Superior temporal gyrus (tissue), 1 donor: ENCODE results near the gene ARAP1.

Experiments used
- DNase-seq: peaks from one replicate; pipeline ENCODE4 v3.0.0-alpha.2; 2016; ENCODE audit errors: extremely low spot score

The ARAP1 gene

DNA sequence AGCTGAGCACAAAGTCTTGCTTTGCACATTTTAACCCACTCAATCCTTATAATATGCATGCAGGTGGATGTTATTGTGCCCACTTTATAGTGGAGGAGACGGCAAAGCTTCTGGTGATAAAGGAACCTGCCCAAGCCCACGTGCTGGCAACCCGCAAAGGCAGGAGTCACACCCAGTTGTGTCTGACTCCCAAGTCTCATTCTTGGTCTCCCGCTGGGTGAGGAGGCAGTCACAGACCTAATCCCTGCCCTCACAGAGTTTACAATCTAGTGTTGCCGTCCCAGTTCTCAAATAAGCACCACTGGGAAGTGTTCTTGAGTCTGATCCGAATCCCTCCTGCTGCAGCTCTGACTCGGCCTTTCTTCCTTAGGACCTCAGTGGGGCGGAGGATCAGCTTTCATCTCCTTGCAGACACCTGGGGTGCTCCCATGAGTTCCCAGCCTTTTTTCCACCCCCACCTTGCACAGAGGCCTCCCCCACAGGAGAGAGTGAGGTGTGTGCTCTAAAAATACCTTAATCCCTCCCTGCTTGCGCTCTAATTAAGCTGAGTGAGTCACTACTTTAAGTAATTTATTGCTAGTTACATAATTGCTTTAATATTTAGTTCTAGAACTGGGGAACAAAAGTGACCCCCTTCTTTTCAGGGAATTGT, 93.1 kb downstream of the ARAP1 start:
- no peak for DNase-seq

DNA sequence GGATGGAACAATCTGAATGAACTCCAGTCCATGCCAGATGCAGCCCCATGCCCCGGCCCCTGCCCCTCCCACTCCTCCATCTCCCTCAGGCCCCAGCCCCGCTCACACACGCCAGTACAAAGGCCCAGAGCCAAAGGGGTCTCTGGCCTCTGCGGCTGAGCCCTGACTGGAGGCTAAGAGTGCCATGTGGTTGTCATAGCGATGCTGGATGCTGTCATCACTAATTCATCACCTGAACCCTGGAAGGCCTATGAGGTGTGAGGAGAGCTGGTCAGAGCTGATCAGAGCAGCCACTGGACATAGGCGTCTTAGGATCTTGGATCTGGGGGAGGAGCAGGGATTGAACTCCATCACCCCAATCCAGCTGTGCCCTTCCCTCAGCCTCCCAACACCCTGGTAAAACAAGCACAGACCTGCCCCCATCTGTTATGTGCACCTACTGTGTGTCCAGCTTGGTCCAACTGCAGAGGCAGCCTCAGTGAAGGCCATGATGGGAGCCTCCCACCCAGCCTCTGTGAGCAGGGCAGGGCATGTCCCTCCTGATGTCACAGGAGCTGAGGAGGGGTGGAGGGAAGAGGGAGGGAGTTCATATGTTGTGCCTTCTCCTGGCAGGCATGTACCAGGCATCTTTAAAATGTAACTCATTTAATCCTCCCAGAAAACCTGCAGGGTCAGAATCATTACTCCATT, 94.7 kb downstream of the ARAP1 start:
- DNase-seq = no peak

DNA sequence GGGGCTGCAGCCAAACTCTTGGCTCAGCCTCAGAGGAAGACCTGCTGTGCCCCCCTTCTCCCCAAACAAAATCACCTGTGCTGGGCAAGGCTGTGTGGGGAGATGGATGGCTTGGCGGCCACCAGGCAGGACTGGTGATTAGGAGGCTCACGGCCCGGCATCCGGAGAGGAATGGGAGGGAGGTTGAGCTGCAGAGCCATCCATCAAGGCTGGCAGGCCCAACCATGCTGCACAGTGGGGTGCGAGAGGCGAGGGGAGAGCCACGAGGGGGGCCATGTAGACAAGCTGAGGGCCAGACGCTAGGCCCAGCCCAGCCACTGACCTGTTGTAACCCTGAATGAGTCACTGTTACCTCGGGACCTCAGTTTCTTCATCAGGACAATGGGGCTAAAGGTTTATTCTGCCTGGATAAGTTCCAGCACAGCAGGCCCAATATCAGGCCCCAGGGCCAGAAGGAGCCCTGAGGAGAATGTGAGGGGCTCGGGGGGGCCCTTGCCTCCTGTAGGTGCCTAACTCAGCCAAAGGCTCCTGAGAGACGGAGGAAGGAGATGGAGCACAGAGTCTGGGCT, 96.2 kb downstream of the ARAP1 start:
- DNase-seq = no peak

DNA sequence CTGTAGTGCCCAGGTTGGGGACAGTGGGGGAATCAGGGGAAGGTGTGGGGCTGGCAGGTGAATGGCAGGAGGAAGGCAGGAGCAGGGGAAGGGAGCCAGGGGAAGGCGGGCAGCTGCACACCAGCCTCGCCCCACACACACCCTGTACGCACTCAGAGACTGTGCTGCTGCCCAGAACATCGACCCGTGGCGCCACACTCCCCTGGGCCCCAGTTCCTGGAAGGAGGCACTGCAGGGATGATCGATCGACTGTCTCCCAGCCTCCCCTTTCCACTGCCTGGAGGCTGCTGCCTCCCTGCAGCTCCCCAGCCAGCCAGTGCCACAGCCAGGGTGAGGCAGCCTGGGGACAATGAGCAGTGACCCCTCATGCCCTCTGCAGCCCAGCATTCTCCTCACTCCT, 97.2 kb downstream of the ARAP1 start:
- no peak for DNase-seq

DNA sequence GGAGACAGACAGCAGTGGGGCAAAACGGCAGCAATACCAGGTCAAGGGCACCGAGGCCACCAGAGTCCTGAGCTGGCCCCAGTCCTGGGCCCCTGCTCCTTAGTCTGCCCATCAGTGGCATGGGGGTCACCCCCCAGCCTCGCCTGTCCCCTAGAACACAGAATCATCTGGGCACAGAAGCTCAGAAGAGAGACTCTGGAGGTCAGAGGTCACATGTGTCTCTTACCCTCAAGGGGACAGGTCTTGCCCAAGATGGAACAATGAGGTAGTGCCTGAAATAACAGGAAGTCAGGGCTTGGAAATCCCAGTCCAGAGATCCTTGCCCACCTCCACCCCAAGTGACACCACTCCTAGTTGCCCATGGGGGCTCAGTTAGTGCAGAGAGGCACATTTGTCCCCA, 98.6 kb downstream of the ARAP1 start:
- no peak for DNase-seq

DNA sequence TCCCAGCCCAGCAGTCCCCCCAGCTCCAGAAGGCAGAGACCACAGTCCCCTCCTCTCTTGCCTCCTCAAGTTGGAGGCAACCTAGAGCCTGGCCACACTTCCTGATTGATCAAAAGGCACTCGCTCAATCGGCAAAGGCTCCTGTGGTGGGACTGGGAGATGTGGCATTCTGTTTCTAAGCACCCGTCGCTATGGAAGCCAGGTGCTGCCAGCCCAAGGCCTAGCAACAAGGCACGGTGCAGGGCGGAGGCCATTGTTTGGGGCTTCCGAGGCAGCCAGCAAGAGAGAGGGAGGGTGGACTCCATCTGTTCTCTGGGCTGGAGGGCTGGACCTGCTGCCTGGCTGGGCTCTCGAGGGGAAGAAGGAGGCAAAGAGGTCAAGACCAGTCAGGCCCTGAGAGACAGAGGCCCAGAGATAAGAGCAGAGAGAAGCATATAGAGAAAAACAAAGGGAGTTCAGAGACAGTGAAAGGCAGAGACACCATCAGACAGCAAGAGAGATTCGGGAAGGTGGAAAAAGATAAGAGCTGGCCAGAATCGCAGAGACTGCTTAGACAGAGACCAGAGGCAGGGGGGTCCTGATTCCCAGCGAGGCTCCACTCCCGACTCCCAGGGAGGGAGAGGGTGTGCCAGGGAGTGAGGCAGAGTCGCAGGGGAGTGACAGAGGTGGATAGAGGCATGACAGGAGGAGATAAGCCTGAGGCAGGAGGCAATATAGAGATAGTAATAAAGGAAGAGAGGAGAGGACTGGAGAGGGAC, 99.2 kb downstream of the ARAP1 start:
- DNase-seq = no peak

DNA sequence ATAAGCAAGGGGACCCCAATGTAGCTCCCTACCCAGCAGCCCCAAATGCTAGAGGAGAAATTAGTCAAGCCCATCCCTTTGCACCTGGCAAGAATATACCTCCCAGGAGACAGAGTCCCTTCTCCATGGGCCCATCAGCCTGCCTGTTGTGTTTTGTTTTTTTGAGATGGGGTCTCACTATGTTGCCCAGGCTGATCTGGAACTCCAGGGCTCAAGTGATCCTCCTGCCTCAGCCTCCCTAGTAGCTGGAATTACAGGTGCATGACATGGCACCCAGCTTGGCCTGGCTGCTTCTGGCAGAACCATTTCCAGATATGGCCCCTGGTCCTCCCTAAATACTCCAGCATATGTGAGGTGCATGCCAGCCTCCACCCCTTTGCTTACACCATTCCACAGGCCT, 100.1 kb downstream of the ARAP1 start:
- no peak for DNase-seq

DNA sequence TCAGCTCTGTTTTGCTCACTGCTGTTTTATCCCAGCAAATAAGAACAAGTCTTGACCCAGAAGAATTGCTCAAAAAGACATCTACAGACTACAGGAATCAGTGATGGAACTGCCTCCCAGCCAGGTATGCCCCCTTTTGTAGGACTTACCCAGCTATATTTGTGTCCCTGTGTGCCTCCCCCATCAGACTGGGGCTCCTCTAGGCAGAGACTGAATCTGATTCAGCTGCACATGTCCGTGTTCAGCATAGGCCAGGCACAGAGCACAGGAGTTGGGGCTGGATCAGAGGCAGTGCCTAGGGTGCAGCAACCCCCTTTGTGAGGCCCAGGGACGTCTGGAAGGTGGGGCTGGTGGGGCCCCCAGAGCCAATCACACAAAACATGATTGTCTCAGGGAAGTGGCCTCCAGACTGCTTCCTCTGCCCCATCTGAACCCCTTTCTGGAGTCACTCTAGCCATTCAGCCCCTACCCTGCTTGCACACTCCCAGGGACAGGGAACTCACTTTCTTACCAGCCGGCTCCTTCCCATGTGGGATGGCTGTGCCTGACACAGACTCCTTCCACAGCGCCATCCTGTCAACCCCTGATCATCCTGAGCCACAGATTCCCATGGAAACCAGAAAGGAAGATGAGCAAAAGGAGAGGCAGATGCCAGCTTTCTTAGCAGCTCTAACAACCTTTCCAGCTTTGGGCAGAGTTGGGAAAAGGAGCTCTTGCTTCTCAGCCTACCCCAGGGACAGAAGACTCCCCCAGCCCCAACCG, 102.8 kb downstream of the ARAP1 start:
- no peak for DNase-seq

DNA sequence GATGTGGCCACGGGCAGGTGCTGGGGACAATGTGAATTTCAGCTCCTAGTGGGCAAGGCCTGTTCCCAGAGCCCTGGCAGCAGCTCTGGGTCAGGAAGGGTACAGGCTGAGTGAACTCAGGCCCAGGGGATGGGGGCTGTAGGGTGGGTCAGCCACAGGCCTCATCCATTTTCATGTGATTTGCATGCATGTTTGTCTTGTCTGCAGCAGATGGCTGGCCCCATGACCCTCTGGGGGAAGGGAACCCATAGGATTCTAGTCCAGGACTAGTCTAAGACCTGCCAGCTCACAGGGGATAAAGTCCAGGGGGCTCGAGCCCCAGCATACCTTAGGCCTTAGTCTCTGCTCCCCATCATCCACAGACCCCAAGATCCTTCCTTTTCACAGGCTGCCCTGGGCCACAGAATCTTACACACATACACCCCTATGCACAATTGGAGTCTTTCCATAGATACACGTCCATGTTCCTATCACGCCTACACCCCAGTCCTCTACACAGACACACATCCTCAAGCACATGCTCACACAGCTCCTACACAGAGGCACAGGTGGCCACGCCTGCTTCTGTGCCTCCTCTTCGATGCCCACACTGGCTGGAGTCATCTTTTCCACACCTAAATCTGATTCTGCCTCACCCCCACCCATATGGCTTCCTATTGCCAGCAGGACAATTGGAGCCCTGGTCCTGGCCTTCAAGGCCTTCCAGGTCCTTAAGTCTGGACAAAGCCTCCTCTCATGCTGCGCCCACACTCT, 103.6 kb downstream of the ARAP1 start:
- DNase-seq = no peak

DNA sequence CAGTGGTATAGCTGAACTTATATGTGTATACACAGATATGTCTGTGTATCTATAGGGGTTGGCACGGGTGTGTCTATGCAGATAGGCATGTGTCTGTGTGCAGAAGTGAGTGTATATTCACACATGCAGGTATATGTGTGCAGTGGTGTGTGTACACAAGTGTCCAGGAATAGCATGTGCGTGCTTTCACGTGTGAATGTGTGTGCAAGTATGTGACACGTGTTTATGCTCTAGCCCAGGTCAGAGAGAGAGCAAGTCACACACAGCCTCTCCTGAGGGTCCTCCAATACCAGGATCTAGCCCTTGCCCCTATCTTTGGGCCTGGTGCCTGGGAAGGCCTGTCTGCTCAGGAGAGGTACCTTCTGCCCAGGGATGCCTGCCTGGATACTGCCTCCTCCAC, 104.3 kb downstream of the ARAP1 start:
- DNase-seq = no peak

DNA sequence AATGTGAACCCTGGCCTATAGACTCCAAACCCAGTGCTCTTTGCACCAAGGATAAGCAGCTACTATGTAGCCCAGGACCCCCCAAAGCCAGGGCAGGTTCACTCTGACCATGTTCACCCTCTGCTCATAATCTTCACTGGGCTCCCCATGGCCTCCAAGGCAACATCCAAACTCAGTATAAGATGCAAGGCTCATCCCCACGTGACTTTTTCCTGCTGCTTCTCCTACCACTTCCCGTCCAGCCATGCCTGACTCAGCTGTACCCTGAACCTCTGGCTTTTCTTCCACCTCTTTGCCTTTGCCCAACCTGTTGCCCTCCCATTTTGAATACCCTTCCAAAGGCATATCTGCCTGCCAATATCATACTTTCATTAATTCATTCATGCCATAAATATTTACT, 105.7 kb downstream of the ARAP1 start:
- DNase-seq = no peak

DNA sequence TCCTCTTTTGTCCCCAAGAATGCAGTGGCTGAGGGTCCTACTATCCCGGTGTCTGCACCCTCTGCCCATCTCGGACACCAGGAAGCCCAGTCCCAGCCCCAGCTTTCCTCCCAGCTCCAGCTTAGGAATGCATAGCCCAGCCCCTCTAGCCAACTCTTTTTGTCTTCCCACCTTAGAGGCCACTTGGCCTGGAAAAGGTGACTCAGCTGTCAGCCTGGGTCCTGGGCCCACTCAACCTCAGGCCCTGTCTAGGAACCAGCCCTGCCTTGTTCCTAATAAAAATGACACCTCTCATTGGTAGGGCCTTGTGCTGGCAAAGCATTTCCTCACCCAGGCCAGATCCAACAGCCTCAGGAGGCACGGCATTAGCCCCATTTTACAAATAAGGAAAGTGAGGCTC, 106.2 kb downstream of the ARAP1 start:
- no peak for DNase-seq

DNA sequence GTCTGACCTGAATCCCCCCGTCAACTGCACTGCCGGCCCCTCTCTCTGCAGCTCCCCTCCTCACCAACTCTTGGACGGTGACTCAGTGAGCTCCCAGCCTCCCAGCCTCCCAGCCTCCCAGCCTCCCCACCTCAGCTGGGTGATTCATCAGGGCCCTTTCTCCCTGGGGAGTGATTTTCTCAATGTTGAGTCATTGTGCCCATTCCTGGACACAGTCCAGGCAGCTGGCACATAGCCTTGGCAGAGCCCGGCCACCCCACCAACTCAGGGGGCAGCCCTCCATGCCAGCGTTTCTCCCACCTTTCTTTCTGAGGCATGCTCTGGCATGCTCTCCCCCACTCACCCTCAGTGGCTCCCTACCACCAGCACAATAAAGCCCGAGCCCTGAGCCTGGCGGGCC, 108.7 kb downstream of the ARAP1 start:
- no peak for DNase-seq

DNA sequence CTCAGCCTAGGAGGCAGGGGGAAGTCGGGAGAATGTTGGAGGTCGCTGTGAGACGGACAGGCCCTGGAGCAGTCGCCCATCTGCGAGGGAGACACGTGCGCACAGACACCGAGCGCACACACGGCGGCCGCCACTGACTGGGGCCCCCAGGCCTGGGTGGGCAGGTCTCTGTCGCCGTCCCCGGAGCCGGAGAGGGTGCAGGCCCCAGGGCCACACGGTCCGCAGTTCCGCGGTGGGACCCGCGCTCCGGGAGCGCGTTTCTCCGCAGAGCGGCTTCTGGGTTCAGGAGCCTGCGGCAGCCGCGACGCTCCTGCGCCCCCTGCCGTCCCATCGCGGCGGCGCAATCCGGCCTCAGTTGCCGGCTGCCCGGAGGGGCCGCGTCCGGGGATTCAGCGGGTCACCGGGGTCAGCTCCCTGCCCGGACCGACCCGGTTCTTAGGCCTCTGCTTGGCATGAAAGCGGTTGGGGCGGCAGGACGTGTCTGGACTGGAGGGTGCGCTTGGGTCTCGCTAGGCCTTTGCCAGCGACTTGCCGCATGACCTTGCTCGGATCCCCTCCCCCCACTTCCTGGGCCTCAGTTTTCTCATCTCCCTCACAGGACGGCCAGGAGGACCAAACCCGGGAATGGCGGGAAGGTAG, 109.2 kb downstream of the ARAP1 start:
- no peak for DNase-seq

DNA sequence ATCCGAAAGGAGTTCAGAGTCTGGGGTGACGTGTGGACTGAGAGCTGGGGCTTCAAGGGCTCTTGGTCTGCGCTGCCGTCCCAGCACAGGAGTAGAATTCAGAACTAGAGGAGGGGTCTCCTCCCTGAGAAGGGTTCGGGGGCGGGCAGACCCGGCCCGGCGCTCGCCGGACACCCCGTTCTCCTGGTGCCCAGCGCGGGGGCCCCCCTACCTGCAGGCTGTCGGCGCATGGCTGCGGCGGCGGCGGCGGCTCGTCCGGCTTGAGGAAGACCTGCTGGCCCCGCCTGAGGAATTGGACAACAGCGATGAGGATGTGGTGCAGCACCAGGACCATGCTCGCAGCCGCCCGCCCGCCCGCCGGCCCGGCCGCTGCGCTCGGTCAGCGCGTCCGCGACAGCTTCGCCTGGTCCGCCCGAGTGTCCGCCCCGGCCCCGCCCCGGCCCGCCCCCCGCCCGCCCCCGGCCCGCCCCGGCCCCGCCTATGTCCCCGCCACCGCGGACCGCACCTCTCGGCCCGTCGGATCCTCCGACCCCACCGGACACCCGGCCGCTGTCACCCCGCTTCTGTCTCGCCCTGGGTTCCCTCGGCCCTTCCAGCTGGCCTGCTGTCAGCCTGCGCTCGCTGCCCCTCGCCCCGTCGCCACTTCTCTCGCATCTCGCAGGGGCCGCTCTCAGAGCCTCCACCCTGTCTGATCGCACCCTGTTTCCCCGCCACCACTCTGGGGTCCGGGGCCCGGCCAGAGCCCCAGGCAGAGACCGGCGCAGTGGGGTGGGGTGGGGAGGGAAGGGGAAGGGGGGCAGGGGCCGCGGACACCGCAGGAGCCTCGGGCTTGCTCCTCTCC, 109.9 kb downstream of the ARAP1 start:
- no peak for DNase-seq

DNA sequence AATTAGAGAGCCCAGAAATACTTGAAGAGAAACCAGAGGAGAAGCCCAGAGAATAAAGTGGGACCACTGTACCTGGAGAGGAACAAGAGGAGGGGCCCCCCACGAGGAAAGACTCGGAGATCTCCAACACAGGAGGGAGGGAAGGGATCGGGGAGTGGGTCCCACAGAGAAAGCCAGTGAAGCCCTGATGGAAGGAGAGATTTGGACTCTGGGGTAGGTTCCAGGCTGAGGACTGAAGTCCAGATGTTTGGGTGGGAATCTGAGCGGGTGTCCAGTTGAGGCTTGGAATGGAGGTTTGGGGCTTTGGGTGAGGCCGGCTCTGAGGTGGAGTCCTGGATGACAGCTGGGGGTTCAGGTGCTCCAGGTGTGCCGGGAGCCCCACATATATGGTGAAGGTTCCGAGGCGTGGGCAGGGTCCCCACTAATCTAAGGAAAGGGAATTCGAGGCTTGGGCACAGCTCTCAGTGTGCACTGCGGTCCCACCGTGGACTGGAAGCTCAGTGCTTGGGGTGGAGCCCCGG, 110.6 kb downstream of the ARAP1 start:
- no peak for DNase-seq

DNA sequence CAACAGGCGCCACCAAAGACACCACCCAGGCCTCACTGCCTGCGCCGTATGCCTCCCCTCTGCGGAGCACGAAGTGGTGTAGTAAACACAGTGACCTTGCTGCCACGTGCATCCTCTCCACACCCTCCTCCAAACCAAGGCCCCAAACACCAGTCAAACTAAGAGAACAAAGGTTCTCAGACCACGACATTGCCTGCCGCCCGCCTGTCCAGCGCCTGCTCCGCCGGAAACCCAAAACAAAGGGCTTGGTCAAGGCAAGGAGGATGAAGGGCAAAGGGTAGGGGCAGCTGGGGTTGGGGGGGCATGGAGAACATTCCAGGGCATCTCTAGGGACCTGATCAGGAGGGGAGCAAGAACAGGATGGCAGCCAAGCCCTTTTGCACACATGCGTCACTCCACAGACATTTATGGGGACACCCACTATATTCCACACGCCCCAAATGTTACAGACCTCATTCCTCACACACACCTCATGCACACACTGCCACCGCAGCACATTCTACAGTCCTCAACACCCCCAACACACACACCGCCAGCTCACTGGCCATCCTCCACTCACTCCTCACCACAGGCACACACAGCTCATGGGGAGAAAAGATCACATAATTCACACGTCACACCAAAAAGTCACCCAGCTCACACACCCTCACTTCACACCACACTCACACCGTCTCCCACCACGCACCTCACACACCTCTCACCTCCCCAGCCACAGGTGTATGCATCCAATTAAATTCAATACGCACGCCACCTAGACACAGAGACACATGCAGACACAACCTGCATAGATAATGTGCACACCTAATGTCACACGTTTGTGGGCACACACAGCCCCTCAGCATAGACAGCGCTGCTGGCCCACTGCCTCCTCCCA, 112.5 kb downstream of the ARAP1 start:
- DNase-seq = no peak

DNA sequence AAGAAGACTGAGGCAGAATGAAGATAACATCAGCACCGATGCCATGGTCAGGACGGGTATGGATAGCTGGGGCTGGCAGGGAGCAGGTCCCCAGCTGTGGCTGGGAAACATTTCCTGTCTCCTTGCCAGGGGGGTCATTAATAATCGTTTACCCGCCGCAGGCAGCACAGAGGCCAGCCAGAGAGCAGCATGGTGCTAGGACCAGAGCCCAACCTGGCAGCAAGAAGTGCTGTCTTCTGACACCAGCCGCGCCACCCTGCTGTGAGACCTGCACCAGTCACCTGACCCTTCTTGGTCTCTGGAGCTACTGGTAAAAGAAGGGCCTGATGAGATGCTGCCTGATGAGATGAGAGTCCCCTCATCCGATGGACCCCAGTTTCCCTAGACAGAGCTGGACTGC, 114.3 kb downstream of the ARAP1 start:
- DNase-seq = no peak

DNA sequence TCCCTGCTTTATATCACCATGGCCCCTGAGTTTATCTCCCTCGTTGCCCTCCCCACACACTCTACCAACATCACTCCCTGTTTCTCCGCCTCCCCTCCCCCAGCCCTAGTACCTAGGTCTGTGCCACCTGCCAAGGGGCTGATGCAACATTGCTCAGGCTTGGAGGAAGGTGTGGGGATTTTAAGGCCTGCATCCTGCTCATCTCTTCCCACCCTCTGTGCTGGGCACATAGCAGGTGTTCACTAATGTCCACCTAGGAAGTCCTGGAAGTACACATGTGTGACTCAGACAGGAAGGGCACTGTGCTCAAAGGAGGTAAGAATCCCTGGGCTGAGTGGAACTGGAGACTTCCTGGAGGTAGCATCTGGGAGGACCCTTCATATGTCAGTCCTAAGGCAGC, 115.0 kb downstream of the ARAP1 start:
- no peak for DNase-seq
